ENCODE results near the gene SMARCA2. TPM values are rescaled to one million over a fixed set of nuclear protein-coding genes. Genes with fewer than 3 reads are reported as not detected.

SMARCA2 gene
- total and polyA plus RNA-seq, 9 donors = 78.4 to 149 (median 95.6) TPM

GRCh38 chr9:2085716-2086115 lies 70.6 kb downstream of the SMARCA2 start:
- Histone ChIP-seq H3K9me3 (replicated peaks; ENCODE audit: control insufficient read depth, low read depth, low read length) (no peaks in the 10 kb centered on the region), H3K27me3 (ENCODE audit: control insufficient read depth, insufficient read depth, low read length) (no peaks in the 10 kb centered on the region), H3K4me1 (ENCODE audit: control insufficient read depth, insufficient read depth, low read length) (peaks cover 6% of the 10 kb centered on the region), H3K27ac (ENCODE audit: low read length) (peak overlapping the region; percentile 47), H3K4me3 (ENCODE audit: low read length) (no peak overlapping the region), H3K36me3 (ENCODE audit: control insufficient read depth, insufficient read depth, low read length) (peaks cover 46% of the 10 kb centered on the region)
- peak; percentile 96 for DNase-seq
- WGBS (ENCODE audit: insufficient coverage) = 34% methylated on average over 3 of the region's 6 CpGs

- no peaks in the 10 kb centered on the region for H3K27me3 ChIP-seq (ENCODE audit: control insufficient read depth, insufficient read depth, low read length)
- no peaks in the 10 kb centered on the region for H3K9me3 ChIP-seq (replicated peaks; ENCODE audit: control insufficient read depth, low read depth, low read length)
- no peak for DNase-seq
- H3K4me3 ChIP-seq (ENCODE audit: low read length) = no peak overlapping the region
- H3K27ac ChIP-seq (ENCODE audit: low read length) = peak overlapping the region; percentile 47
- 80% methylated on average over 1 of the region's 5 CpGs for WGBS (ENCODE audit: insufficient coverage)
- peaks cover 46% of the 10 kb centered on the region for H3K36me3 ChIP-seq (ENCODE audit: control insufficient read depth, insufficient read depth, low read length)
- H3K4me1 ChIP-seq (ENCODE audit: control insufficient read depth, insufficient read depth, low read length) = peaks cover 6% of the 10 kb centered on the region
Observed at GRCh38 chr9:2086116-2086515, 71.0 kb downstream of the SMARCA2 start.

- Histone ChIP-seq H3K9me3 (replicated peaks; ENCODE audit: control insufficient read depth, low read depth, low read length) (no peaks in the 10 kb centered on the region), H3K27me3 (ENCODE audit: control insufficient read depth, insufficient read depth, low read length) (no peaks in the 10 kb centered on the region), H3K4me1 (ENCODE audit: control insufficient read depth, insufficient read depth, low read length) (peaks cover 6% of the 10 kb centered on the region), H3K36me3 (ENCODE audit: control insufficient read depth, insufficient read depth, low read length) (peaks cover 42% of the 10 kb centered on the region), H3K27ac (ENCODE audit: low read length) (no peak overlapping the region), H3K4me3 (ENCODE audit: low read length) (no peak overlapping the region)
- no peak for DNase-seq
- no CpG with 5 or more reads among the region's 3 CpGs for WGBS (ENCODE audit: insufficient coverage)
Observed at GRCh38 chr9:2086971-2087370, 71.8 kb downstream of the SMARCA2 start.

- peak; percentile 38 for DNase-seq
- Histone ChIP-seq H3K36me3 (ENCODE audit: control insufficient read depth, insufficient read depth, low read length) (peaks cover 40% of the 10 kb centered on the region), H3K27me3 (ENCODE audit: control insufficient read depth, insufficient read depth, low read length) (no peaks in the 10 kb centered on the region), H3K4me3 (ENCODE audit: low read length) (no peak overlapping the region), H3K27ac (ENCODE audit: low read length) (no peak overlapping the region), H3K4me1 (ENCODE audit: control insufficient read depth, insufficient read depth, low read length) (peaks cover 6% of the 10 kb centered on the region), H3K9me3 (replicated peaks; ENCODE audit: control insufficient read depth, low read depth, low read length) (no peaks in the 10 kb centered on the region)
- WGBS (ENCODE audit: insufficient coverage) = 67% methylated on average over 2 of the region's 6 CpGs
Observed at GRCh38 chr9:2087500-2088313, 72.6 kb downstream of the SMARCA2 start.

GRCh38 chr9:2093920-2094597 lies 78.9 kb downstream of the SMARCA2 start:
- DNase-seq = no peak
- H3K9me3 ChIP-seq (replicated peaks; ENCODE audit: control insufficient read depth, low read depth, low read length) = no peaks in the 10 kb centered on the region
- no peak overlapping the region for H3K27ac ChIP-seq (ENCODE audit: low read length)
- peaks cover 44% of the 10 kb centered on the region for H3K36me3 ChIP-seq (ENCODE audit: control insufficient read depth, insufficient read depth, low read length)
- no peaks in the 10 kb centered on the region for H3K4me1 ChIP-seq (ENCODE audit: control insufficient read depth, insufficient read depth, low read length)
- WGBS (ENCODE audit: insufficient coverage) = 29% methylated on average over 1 of the region's 2 CpGs
- H3K4me3 ChIP-seq (ENCODE audit: low read length) = no peak overlapping the region
- no peaks in the 10 kb centered on the region for H3K27me3 ChIP-seq (ENCODE audit: control insufficient read depth, insufficient read depth, low read length)

GRCh38 chr9:2096376-2096970 lies 81.3 kb downstream of the SMARCA2 start:
- H3K36me3 ChIP-seq (ENCODE audit: control insufficient read depth, insufficient read depth, low read length) = peaks cover 53% of the 10 kb centered on the region
- H3K27ac ChIP-seq (ENCODE audit: low read length) = no peak overlapping the region
- WGBS (ENCODE audit: insufficient coverage) = 100% methylated on average over 2 of the region's 6 CpGs
- H3K4me1 ChIP-seq (ENCODE audit: control insufficient read depth, insufficient read depth, low read length) = no peaks in the 10 kb centered on the region
- H3K27me3 ChIP-seq (ENCODE audit: control insufficient read depth, insufficient read depth, low read length) = no peaks in the 10 kb centered on the region
- no peak overlapping the region for H3K4me3 ChIP-seq (ENCODE audit: low read length)
- no peak for DNase-seq
- H3K9me3 ChIP-seq (replicated peaks; ENCODE audit: control insufficient read depth, low read depth, low read length) = no peaks in the 10 kb centered on the region

- DNase-seq = no peak
- Histone ChIP-seq H3K36me3 (ENCODE audit: control insufficient read depth, insufficient read depth, low read length) (peaks cover 44% of the 10 kb centered on the region), H3K4me3 (ENCODE audit: low read length) (no peak overlapping the region), H3K27ac (ENCODE audit: low read length) (no peak overlapping the region), H3K9me3 (replicated peaks; ENCODE audit: control insufficient read depth, low read depth, low read length) (no peaks in the 10 kb centered on the region), H3K4me1 (ENCODE audit: control insufficient read depth, insufficient read depth, low read length) (no peaks in the 10 kb centered on the region), H3K27me3 (ENCODE audit: control insufficient read depth, insufficient read depth, low read length) (no peaks in the 10 kb centered on the region)
- WGBS (ENCODE audit: insufficient coverage) = no CpG with 5 or more reads among the region's 1 CpG
Observed at GRCh38 chr9:2106666-2107065, 91.5 kb downstream of the SMARCA2 start.

- WGBS (ENCODE audit: insufficient coverage) = 100% methylated on average over 1 of the region's 5 CpGs
Observed at GRCh38 chr9:2107906-2108451, 92.8 kb downstream of the SMARCA2 start.

GRCh38 chr9:2109069-2109650 lies 94.0 kb downstream of the SMARCA2 start:
- WGBS (ENCODE audit: insufficient coverage) = no CpG with 5 or more reads among the region's 2 CpGs
- Histone ChIP-seq H3K27me3 (ENCODE audit: control insufficient read depth, insufficient read depth, low read length) (no peaks in the 10 kb centered on the region), H3K27ac (ENCODE audit: low read length) (no peak overlapping the region), H3K9me3 (replicated peaks; ENCODE audit: control insufficient read depth, low read depth, low read length) (no peaks in the 10 kb centered on the region), H3K4me3 (ENCODE audit: low read length) (no peak overlapping the region), H3K4me1 (ENCODE audit: control insufficient read depth, insufficient read depth, low read length) (no peaks in the 10 kb centered on the region), H3K36me3 (ENCODE audit: control insufficient read depth, insufficient read depth, low read length) (peaks cover 53% of the 10 kb centered on the region)
- DNase-seq = no peak

More at GRCh38 chr9:2107906-2108451, 92.8 kb downstream of the SMARCA2 start:
- no peak overlapping the region for H3K27ac ChIP-seq (ENCODE audit: low read length)
- H3K36me3 ChIP-seq (ENCODE audit: control insufficient read depth, insufficient read depth, low read length) = peaks cover 48% of the 10 kb centered on the region
- no peaks in the 10 kb centered on the region for H3K9me3 ChIP-seq (replicated peaks; ENCODE audit: control insufficient read depth, low read depth, low read length)
- H3K4me3 ChIP-seq (ENCODE audit: low read length) = no peak overlapping the region
- DNase-seq = peak; percentile 26
- no peaks in the 10 kb centered on the region for H3K4me1 ChIP-seq (ENCODE audit: control insufficient read depth, insufficient read depth, low read length)
- no peaks in the 10 kb centered on the region for H3K27me3 ChIP-seq (ENCODE audit: control insufficient read depth, insufficient read depth, low read length)

- Histone ChIP-seq H3K9me3 (replicated peaks; ENCODE audit: control insufficient read depth, low read depth, low read length) (no peaks in the 10 kb centered on the region), H3K27ac (ENCODE audit: low read length) (no peak overlapping the region), H3K4me1 (ENCODE audit: control insufficient read depth, insufficient read depth, low read length) (no peaks in the 10 kb centered on the region), H3K4me3 (ENCODE audit: low read length) (no peak overlapping the region), H3K27me3 (ENCODE audit: control insufficient read depth, insufficient read depth, low read length) (no peaks in the 10 kb centered on the region), H3K36me3 (ENCODE audit: control insufficient read depth, insufficient read depth, low read length) (peaks cover 53% of the 10 kb centered on the region)
- WGBS (ENCODE audit: insufficient coverage) = 67% methylated on average over 1 of the region's 2 CpGs
- DNase-seq = no peak
Observed at GRCh38 chr9:2110036-2110435, 94.9 kb downstream of the SMARCA2 start.
